Tibial nerve (tissue), 4 donors: Measurements from ENCODE around the gene ZRANB1. TPM values are rescaled to one million over a fixed set of nuclear protein-coding genes. Genes with fewer than 3 reads are reported as not detected.

Experiments
- DNase-seq, 2 donors: peaks; one replicate each; pipeline ENCODE4 v3.0.0-alpha.2; 2019; ENCODE audit warnings: low spot score in 2 of 2
- H3K27ac ChIP-seq, 4 donors: fragments of 200-600 bp; sonication (generic) in 3 of 4; one replicate each; pipeline ENCODE4 v1.5.1; 2017 to 2019; ENCODE audit warnings: mild to moderate bottlenecking in 1 of 4
- H3K27me3 ChIP-seq, 2 donors: fragments of 200-600 bp; sonication (generic) in 1 of 2; one replicate each; pipeline versions ENCODE4 v1.5.1 to v1.6.0; 2017 to 2019
- H3K36me3 ChIP-seq, 3 donors: fragments of 200-600 bp; sonication (generic); one replicate each; pipeline ENCODE4 v1.5.1; 2018 to 2019
- H3K4me1 ChIP-seq, 4 donors: fragments of 200-600 bp; sonication (generic) in 3 of 4; one replicate each; pipeline ENCODE4 v1.5.1; 2017 to 2019
- H3K4me3 ChIP-seq, 4 donors: fragments of 200-600 bp; sonication (generic) in 3 of 4; one replicate each; pipeline ENCODE4 v1.5.1; 2017 to 2019; ENCODE audit warnings: mild to moderate bottlenecking in 1 of 4, moderate library complexity in 1 of 4
- H3K9me3 ChIP-seq, 4 donors: fragments of 200-600 bp; sonication (generic) in 3 of 4; one replicate each; pipeline ENCODE4 v1.5.1; 2017 to 2019
- CTCF ChIP-seq, 5 experiments: fragments of 200-600 bp in 3 of 5; fragments of 450-650 bp in 2 of 5; sonication (generic) in 3 of 5; IDR thresholded peaks; one replicate each; pipeline ENCODE4 v1.5.1; 2016 to 2019; ENCODE audit warnings: antibody characterized with exemption in 5 of 5, mild to moderate bottlenecking in 3 of 5, moderate library complexity in 2 of 5
- EP300 ChIP-seq, 2 donors: sonication (generic); formaldehyde crosslinking; IDR thresholded peaks; one replicate each; pipeline ENCODE4 v1.6.1; 2017; ENCODE audit warnings: antibody characterized with exemption in 2 of 2, mild to moderate bottlenecking in 1 of 2
- POLR2A ChIP-seq, 2 donors: fragments of 450-650 bp; IDR thresholded peaks; one replicate each; pipeline ENCODE4 v1.6.1; 2017; ENCODE audit warnings: antibody characterized with exemption in 2 of 2, mild to moderate bottlenecking in 2 of 2, moderate library complexity in 2 of 2
- WGBS, 2 donors: methylation state at CpG; one replicate each; pipeline ENCODE4 v1.1.5; 2018; 5-methylcytosine and 5-hydroxymethylcytosine counted together
- total RNA-seq, 4 donors: library from RNA; depleted of rRNA; stranded (reverse); fragments of >200 nt; gene quantifications; one replicate each; pipeline ENCODE4 v1.1.0, GENCODE V29; 2016

Gene ZRANB1
- total RNA-seq, result 10 to 100 TPM; 22.2 to 33.5 (median 24.2) TPM

GRCh38 chr10:124941823-124942222 lies at the start of gene ZRANB1:
ZRANB1 (plus strand) TSS chr10:124942123; CDS start chr10:124942494, 371 bp downstream.
- DNase-seq, result no peak
- no peak for TF ChIP-seq EP300 (IDR thresholded peaks at IDR 0.05)
- TF ChIP-seq POLR2A (IDR thresholded peaks at IDR 0.05), result no peak
- TF ChIP-seq CTCF (IDR thresholded peaks at IDR 0.05), result no peak
- Histone ChIP-seq H3K27me3 (no peaks in the 10 kb centered on the region), H3K27ac (no peak within 1 kb of the TSS), H3K36me3 (no peaks in the 10 kb centered on the region), H3K4me3 (no peak within 1 kb of the TSS), H3K9me3 (no peaks in the 10 kb centered on the region), H3K4me1 (peaks cover 0 to 78% (median 15%) of the 10 kb centered on the region in 4 donors)
- 87 to 92% methylated on average over 4 of the region's 4 CpGs for WGBS, 2 donors

GRCh38 chr10:124892905-124893304 lies 49.0 kb upstream of the ZRANB1 start:
- no peak for DNase-seq

GRCh38 chr10:124894569-124895215 lies 47.2 kb upstream of the ZRANB1 start:
- Histone ChIP-seq H3K4me3 (no peak overlapping the region), H3K27me3 (no peaks in the 10 kb centered on the region), H3K4me1 (no peaks in the 10 kb centered on the region), H3K27ac (no peak overlapping the region), H3K9me3 (no peaks in the 10 kb centered on the region), H3K36me3 (no peaks in the 10 kb centered on the region)
- WGBS, 2 donors, result 82 to 84% methylated on average over 13 of the region's 13 CpGs
- no peak for TF ChIP-seq POLR2A (IDR thresholded peaks at IDR 0.05)
- no peak for TF ChIP-seq CTCF (IDR thresholded peaks at IDR 0.05)
- no peak for TF ChIP-seq EP300 (IDR thresholded peaks at IDR 0.05)
- DNase-seq, result no peak

More at GRCh38 chr10:124892905-124893304, 49.0 kb upstream of the ZRANB1 start:
- H3K4me1 ChIP-seq, result no peaks in the 10 kb centered on the region
- 69 to 72% methylated on average over 2 of the region's 2 CpGs for WGBS, 2 donors
- no peak overlapping the region for H3K4me3 ChIP-seq
- H3K27ac ChIP-seq, result no peak overlapping the region
- H3K36me3 ChIP-seq, result no peaks in the 10 kb centered on the region
- TF ChIP-seq EP300 (IDR thresholded peaks at IDR 0.05), result no peak
- no peaks in the 10 kb centered on the region for H3K9me3 ChIP-seq
- H3K27me3 ChIP-seq, result no peaks in the 10 kb centered on the region

GRCh38 chr10:124896751-124897150 lies 45.2 kb upstream of the ZRANB1 start:
- H3K27ac ChIP-seq, result no peak overlapping the region
- no peak overlapping the region for H3K4me3 ChIP-seq
- WGBS, 2 donors, result 57 to 66% methylated on average over 4 of the region's 4 CpGs
- no peak for DNase-seq
- no peaks in the 10 kb centered on the region for H3K27me3 ChIP-seq
- H3K36me3 ChIP-seq, result no peaks in the 10 kb centered on the region
- H3K9me3 ChIP-seq, result no peaks in the 10 kb centered on the region
- no peak for TF ChIP-seq CTCF (IDR thresholded peaks at IDR 0.05)
- TF ChIP-seq POLR2A (IDR thresholded peaks at IDR 0.05), result no peak
- no peak for TF ChIP-seq EP300 (IDR thresholded peaks at IDR 0.05)
- H3K4me1 ChIP-seq, result no peaks in the 10 kb centered on the region

- Histone ChIP-seq H3K4me1 (no peaks in the 10 kb centered on the region), H3K4me3 (no peak overlapping the region), H3K27me3 (no peaks in the 10 kb centered on the region), H3K36me3 (no peaks in the 10 kb centered on the region), H3K27ac (no peak overlapping the region), H3K9me3 (no peaks in the 10 kb centered on the region)
- no peak for DNase-seq
- TF ChIP-seq POLR2A (IDR thresholded peaks at IDR 0.05) (no peak), EP300 (IDR thresholded peaks at IDR 0.05) (no peak)
- 55 to 64% methylated on average over 7 to 9 of the region's 9 CpGs for WGBS, 2 donors
Observed at GRCh38 chr10:124898471-124898870, 43.5 kb upstream of the ZRANB1 start.

- Histone ChIP-seq H3K27me3 (no peaks in the 10 kb centered on the region), H3K4me3 (no peak overlapping the region), H3K27ac (no peak overlapping the region), H3K9me3 (no peaks in the 10 kb centered on the region), H3K36me3 (no peaks in the 10 kb centered on the region), H3K4me1 (no peaks in the 10 kb centered on the region)
- TF ChIP-seq CTCF (IDR thresholded peaks at IDR 0.05) (no peak), POLR2A (IDR thresholded peaks at IDR 0.05) (no peak), EP300 (IDR thresholded peaks at IDR 0.05) (no peak)
- no peak for DNase-seq
- 90 to 99% methylated on average over 10 to 11 of the region's 11 CpGs for WGBS, 2 donors
Observed at GRCh38 chr10:124899151-124899550, 42.8 kb upstream of the ZRANB1 start.
